Measurements from ENCODE around the gene ITPKB. TPM values are rescaled to one million over a fixed set of nuclear protein-coding genes. Genes with fewer than 3 reads are reported as not detected.
"Not testable (repeated sequence)": the region's sequence is repeated elsewhere in the genome, so short reads cannot be mapped to it uniquely, and the experiment has no call there.

The ITPKB gene
- total and polyA plus RNA-seq, 11 donors: 6.2 to 33.7 (median 17.8) TPM

- Histone ChIP-seq H3K4me1 (peaks cover 0 to 64% (median 36%) of the 10 kb centered on the region in 12 donors), H3K9me3 (no peaks in the 10 kb centered on the region), H3K27me3 (no peaks in the 10 kb centered on the region), H3K36me3 (peaks cover 0 to 77% (median 49%) of the 10 kb centered on the region in 9 donors), H3K4me3 (no peak overlapping the region), H3K27ac (peak overlapping the region in 1 of 12 donors; percentile 81)
- 88 to 94% (median 92%) methylated on average over 18 to 23 of the region's 23 CpGs for WGBS, 4 donors
- intact Hi-C loops (cut with DNase I): loop anchor here in 1 of 10 donors (10.0 kb wide), 1 partner anchor 93 kb away; the partner anchor contains the start of gene ITPKB
- DNase-seq (peak in 3 of 5 donors; percentile 17 to 45 (median 19)), ATAC-seq (no peak)
- no peak for TF ChIP-seq POLR2A (IDR thresholded peaks at IDR 0.05)
Measured at GRCh38 chr1:226641671-226642231, 97.3 kb downstream of the ITPKB start.

GRCh38 chr1:226640321-226641136 lies 98.6 kb downstream of the ITPKB start:
- intact Hi-C loops (cut with DNase I): loop anchor here in 1 of 10 donors (10.0 kb wide), 1 partner anchor 94 kb away; the partner anchor contains the start of gene ITPKB
- TF ChIP-seq POLR2A (IDR thresholded peaks at IDR 0.05) (no peak), CTCF (IDR thresholded peaks at IDR 0.05) (no peak)
- no peaks in the 10 kb centered on the region for H3K27me3 ChIP-seq
- peaks cover 0 to 79% (median 48%) of the 10 kb centered on the region in 9 donors for H3K36me3 ChIP-seq
- 73 to 77% (median 75%) methylated on average over 21 to 23 of the region's 23 CpGs for WGBS, 4 donors
- H3K4me1 ChIP-seq: peaks cover 0 to 52% (median 26%) of the 10 kb centered on the region in 12 donors
- peak overlapping the region in 3 of 12 donors; percentile 2 to 81 (median 29) for H3K27ac ChIP-seq
- DNase-seq (peak in 3 of 5 donors; percentile 17 to 51 (median 28)), ATAC-seq (no peak)
- no peak overlapping the region for H3K4me3 ChIP-seq
- no peaks in the 10 kb centered on the region for H3K9me3 ChIP-seq

GRCh38 chr1:226639631-226640061 lies 99.4 kb downstream of the ITPKB start:
- peaks cover 0 to 50% (median 19%) of the 10 kb centered on the region in 12 donors for H3K4me1 ChIP-seq
- no peak for ATAC-seq
- intact Hi-C loops (cut with DNase I): loop anchor here in 8 of 10 donors (5.0 to 10.0 kb wide), 8 partner anchors 38 to 805 kb away; partner anchors contain the start of gene ITPKB (in 4 of the 8)
- DNase-seq: peak in 2 of 5 donors; percentile 20 to 49
- peak overlapping the region in 1 of 12 donors; percentile 81 for H3K27ac ChIP-seq
- H3K4me3 ChIP-seq: no peak overlapping the region
- TF ChIP-seq CTCF (IDR thresholded peaks at IDR 0.05) (no peak), POLR2A (IDR thresholded peaks at IDR 0.05) (no peak)
- H3K27me3 ChIP-seq: no peaks in the 10 kb centered on the region
- no peaks in the 10 kb centered on the region for H3K9me3 ChIP-seq
- peaks cover 0 to 78% (median 43%) of the 10 kb centered on the region in 9 donors for H3K36me3 ChIP-seq
- WGBS, 4 donors: 92 to 94% (median 92%) methylated on average over 18 of the region's 18 CpGs

GRCh38 chr1:226639206-226639605 lies 99.9 kb downstream of the ITPKB start:
- H3K4me1 ChIP-seq: peaks cover 0 to 50% (median 19%) of the 10 kb centered on the region in 12 donors
- ATAC-seq, H3K4me3 ChIP-seq, H3K9me3 ChIP-seq, H3K27me3 ChIP-seq: not testable (repeated sequence)
- peaks cover 0 to 82% (median 46%) of the 10 kb centered on the region in 9 donors for H3K36me3 ChIP-seq
- intact Hi-C loops (cut with DNase I): loop anchor here in 7 of 10 donors (5.0 to 10.0 kb wide), 7 partner anchors 38 to 806 kb away; partner anchors contain the start of gene ITPKB (in 3 of the 7)
- DNase-seq: peak in 1 of 5 donors; percentile 39
- WGBS, 4 donors: 90 to 97% (median 94%) methylated on average over 7 to 8 of the region's 8 CpGs
- peak overlapping the region in 1 of 12 donors; percentile 81 for H3K27ac ChIP-seq

Measured in heart left ventricle (tissue), 16 donors.